Stimulated activated CD4-positive, alpha-beta T cell treated with anti-CD3 and anti-CD28 coated beads, TNF-alpha, amount 100 ng/mL, for 48 hours (primary cell): ENCODE results near the gene KCNQ1.

ENCODE experiments used
- DNase-seq, 3 donors: peaks; one replicate each; pipeline ENCODE4 v3.0.0-alpha.2; 2020; ENCODE audit warnings: low read depth in 3 of 3

KCNQ1 gene

DNA sequence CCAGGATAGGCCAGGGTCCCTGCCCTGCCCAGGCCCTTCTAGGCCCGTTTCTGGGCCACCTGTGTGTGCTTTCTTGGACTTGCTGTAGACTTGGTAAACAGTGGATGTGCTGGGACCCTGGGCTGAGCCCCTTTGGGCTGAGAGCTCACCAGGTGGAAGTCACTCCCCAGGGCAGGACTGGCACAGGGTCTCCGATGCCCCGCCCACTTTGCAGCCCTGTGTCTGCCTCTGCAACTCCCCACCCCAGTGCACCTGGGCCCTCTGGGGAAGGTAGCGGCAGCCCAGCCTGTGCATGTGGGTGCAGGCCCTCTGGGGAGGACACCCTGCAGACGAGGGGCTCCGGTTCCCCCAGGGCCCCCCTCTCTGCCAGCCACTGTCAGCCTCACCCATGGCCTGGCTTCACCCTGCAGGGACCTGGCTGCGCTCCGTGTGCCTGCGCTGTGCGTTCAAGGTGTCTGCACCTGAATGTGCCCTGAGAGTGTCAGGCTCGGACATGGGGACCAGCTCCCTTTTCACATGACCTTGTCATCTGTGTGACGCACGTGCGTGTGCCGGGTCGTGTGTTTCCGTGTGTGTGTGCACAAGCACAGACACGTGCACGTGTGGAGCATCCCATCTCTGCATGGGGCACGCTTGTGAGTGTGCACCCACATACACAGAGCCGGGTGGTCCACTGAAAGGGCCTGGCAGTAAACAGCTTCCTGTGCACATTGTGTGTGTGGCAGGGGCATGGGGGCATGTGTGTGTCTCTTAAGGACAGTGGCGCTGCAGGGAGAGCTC, 136.5 kb downstream of the KCNQ1 start:
- DNase-seq = no peak

GRCh38 chr11:2581931-2582350, 137.1 kb downstream of the KCNQ1 start:
- DNase-seq = no peak

DNA sequence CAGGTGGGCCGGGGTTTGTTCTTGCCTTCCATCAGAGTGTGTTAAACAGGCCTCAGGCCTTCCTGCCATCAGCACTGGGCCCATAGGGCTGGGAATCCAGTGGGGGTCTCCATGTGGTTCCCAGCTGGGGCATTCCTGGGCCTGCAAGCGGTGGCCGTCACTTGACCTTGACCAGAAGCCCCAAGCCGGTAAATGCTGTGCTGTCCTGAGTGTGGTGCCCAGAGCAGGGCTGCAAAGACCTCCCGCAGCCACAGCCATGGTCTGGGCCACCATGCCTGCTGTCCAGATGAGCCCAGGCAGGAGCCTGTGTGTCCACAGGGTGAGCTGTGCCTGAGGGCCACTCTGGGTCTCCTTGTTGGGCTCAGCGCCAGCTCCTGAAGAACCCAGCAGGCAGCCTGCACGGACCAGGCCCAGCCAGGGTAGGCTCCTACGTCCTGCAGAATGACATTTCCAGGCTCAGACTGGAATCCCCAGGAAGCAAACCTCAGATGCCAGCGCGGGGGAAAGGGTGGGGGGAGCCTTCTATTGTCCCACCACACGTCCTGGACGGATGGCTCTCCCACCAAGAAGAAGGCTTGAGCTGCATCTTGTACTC, 137.6 kb downstream of the KCNQ1 start:
- DNase-seq = no peak

DNA sequence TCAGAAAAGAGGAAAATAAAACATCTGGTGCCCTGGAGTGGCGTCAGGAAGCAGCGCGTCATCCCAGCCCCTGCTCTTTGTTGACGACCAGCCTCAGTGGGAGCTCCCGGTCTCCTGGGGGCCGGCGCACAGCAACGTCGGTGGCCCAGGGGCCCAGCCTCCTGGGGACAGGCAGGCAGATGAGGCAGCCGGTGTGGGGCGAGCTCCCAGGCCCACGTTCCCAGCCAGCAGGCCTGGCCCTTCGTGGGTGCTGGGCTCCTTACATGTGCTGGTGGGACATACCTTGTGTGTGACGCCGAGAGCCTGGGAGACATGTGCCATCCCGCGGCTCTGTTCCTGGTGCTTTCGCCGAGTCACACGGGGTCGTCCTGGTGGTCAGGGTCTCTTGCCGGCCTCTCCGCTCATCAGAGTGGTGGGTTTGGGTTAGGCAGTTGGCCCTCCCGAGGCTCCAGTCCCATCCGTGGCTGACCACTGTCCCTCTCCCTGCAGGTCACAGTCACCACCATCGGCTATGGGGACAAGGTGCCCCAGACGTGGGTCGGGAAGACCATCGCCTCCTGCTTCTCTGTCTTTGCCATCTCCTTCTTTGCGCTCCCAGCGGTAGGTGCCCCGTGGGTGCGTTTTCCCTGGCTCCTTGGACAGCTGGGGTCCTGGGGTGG, 138.3 kb downstream of the KCNQ1 start:
- DNase-seq = no peak

DNA sequence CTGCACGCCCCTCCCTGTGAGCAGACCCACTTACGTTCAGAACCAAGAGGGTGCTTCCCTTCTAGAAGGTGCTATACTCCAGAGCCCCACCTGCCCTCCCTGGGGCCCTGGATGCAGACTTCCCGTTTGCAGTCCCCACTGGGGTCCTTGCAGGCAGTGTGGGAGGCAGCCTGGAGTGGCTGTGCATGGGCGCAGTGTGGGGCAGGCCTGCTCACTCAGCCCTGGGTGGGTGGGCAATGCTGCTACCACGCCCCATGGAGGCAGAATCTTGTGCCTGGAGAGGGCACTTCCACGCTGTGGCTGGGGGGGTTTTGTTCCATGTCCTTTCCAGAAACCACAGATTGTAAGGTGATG, 138.8 kb downstream of the KCNQ1 start:
- DNase-seq = no peak

DNA sequence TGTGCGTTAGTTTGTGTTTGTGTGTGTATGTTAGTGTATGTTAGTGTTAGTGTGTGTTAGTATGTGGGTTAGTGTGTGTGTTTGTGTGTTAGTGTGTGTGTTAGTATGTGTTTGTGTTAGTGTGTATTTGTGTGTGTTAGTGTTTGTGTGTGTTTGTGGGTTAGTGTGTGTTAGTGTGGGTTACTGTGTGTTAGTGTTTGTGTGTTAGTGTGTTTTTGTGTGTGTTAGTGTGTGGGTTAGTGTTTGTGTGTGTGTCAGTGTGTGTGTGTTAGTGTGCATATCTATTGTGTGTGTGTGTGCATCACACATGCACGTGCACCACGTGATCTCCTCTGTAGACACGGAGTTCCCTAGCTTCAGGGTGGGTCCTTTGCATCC, 139.6 kb downstream of the KCNQ1 start:
- DNase-seq = no peak

DNA sequence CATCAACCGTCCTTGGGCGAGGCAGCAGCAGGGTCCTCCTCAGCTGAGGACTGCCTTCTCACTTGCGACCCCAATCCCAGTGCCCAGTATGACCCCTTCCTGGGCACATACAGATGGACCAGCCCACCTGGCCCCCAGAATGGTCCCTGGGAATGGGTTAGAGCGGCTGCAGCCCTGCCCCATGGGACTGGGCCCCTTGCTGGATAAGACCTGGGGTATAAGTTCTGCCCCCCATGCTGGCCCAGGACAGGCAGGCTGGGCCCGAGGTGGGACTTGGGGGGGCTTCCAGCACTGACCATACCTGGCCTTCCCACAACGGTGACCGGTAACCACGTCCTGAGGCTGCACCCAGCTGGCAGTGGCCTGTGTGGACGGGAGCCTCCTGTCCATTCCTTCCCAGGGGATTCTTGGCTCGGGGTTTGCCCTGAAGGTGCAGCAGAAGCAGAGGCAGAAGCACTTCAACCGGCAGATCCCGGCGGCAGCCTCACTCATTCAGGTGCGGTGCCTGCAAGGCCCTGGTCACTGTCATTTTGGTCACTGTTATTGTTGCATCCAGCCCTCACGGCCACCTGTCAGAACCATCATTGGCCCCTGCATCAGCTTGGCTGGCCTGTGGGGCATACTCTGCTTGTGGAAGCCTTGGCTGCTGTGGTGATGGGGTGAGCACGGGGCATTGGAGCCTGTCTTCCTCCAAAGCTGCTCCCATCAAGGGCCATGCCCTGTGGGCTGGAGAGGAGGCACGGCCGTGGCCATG, 140.2 kb downstream of the KCNQ1 start:
- DNase-seq = no peak

DNA sequence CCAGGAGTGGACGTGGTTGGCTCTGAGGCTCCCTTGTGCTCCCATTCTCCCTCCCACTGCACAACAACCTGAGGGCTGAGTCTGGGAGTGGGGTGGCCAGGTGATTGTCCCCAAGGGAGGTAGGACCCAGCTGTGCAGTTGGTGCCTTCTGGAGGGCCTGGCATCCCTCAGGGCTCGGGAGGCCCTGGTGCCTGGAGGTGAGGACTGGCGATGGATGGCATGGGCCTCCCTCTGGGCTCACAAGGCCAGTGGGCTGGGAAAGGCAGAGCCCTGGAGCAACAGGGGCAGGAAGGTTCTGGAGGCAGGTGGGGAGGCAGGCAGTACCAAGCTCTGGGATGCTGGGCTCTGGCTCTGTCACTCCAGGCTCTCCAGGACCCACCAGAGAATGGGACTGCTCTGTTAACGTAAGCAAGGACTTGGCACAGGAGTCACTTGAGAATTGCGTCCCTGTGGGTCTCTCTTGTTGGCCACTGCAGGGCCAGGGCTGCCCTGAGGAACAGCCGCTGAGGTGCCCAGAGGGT, 140.8 kb downstream of the KCNQ1 start:
- no peak for DNase-seq

DNA sequence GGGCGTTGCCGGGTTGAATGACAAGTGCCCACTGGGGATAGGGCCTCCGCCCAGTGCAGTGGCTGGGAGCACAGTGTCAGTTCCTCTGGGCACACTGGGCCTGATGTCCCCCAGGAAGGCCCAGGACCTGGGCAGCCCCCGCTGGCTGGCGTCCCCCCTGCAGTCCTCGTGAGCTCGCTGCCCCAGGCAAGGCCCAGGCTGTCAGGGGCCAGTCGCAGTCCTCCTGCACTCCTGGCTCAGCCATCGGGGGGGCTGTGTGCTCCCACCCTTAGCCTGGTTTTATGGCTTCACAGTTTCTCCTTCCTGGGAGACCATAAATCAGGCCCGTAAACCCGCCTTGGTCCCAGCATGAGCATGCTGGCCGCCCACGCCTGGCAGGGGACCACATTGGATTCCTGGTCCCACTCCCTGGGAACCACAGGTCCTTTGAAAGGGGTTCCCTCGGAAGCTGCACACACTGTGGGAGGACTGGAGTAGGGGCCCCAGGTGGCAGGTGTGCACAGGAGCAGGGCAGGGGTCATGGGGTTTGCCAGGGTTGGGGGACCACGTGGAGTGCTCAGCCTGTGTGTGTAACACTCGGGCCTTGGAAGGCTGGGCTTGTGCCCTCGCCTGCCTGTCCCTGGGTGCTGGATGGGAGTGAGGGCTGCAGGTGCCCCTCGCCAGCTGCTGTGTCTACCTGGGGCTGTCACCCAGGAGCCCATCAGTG, 141.4 kb downstream of the KCNQ1 start:
- DNase-seq = no peak

DNA sequence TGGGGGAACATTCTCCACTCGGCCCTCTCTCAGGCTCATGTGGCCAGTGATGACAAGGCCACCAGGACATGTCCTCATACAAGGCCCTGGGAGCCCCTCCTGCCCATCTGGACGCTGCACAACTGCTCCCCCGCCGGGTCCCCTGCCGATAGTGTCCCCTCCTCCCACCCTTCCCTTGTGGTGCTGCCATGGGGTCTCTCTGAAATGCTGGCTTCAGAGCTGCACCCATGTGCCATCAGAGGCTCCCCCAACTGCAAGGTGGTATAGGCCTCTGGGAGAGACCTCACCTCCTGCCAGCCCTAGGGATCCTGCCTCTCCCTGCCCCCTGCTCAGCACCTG, 142.0 kb downstream of the KCNQ1 start:
- no peak for DNase-seq

- no peak for DNase-seq
These were observed 142.5 kb downstream of the KCNQ1 start for GRCh38 chr11:2587132-2587930.

- DNase-seq = no peak
These were observed 143.4 kb downstream of the KCNQ1 start for GRCh38 chr11:2587976-2588748.

- no peak for DNase-seq
These were observed 144.2 kb downstream of the KCNQ1 start for GRCh38 chr11:2588809-2589537.

GRCh38 chr11:2589538-2589934, 144.7 kb downstream of the KCNQ1 start:
- DNase-seq = no peak

GRCh38 chr11:2590131-2590964, 145.5 kb downstream of the KCNQ1 start:
- no peak for DNase-seq

DNA sequence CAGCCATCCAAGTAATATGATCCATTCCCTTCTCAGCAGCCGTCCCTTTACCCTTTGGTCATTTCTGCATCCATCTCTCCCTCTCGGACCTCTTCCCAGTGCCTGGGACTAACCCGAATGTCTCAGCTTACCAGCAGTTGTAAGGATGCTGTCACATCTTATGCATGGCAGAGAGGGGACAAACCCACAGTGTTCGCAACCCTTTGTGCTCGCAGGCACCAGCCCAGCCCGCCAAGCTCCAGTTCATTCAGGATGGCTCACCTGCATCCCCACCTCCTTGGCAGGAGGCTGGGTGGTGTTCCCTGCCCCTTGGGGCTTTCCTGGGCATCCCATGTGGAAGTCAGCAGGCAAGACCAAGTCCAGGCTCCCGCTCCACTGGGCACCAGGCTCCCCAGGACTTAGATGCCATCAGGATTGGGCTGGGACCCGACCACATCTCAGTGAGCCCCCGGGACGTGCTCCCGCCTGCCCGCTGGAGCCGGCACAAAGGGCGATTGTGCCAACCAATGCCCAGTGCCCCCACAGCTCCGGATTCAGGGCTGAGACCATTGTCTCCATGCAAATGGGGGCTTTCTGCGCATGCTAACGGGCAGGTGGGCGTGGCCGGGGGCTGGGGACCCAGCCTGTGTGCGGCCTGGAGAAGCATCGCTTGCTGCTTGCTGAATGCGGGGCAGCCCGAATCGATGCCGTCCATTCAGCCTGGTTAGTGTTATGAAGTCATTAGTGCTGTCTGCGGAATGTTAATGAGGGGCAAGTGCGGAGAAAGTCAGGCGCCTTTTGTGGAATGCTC, 146.4 kb downstream of the KCNQ1 start:
- no peak for DNase-seq

GRCh38 chr11:2591805-2592204, 147.0 kb downstream of the KCNQ1 start:
- DNase-seq = no peak
